K562 (cell line): ENCODE measurements around the gene B3GNT7. TPM values are rescaled to one million over a fixed set of nuclear protein-coding genes. Genes with fewer than 3 reads are reported as not detected.

Experiments used
- BACH1 ChIP-seq: fragments of 200-800 bp; sonication (Bioruptor generic); IDR thresholded peaks from 2 replicates; pipeline ENCODE4 v1.6.1; 2016; ENCODE audit warnings: missing genetic modification characterization, missing compliant biosample characterization
- DACH1 ChIP-seq: fragments of 450-650 bp; IDR thresholded peaks from 2 replicates; pipeline ENCODE4 v1.6.1; 2018; ENCODE audit not compliant: partially characterized antibody
- ETS2 ChIP-seq: IDR thresholded peaks from 2 replicates; pipeline ENCODE4 v1.6.1; 2016; ENCODE audit warnings: borderline replicate concordance, missing genetic modification characterization, mild to moderate bottlenecking, moderate library complexity, missing compliant biosample characterization; ENCODE audit not compliant: poor library complexity, severe bottlenecking
- MEIS2 ChIP-seq: fragments of 450-650 bp; IDR thresholded peaks from 2 replicates; pipeline ENCODE4 v1.6.1; 2014; ENCODE audit warnings: mild to moderate bottlenecking; ENCODE audit not compliant: partially characterized antibody
- MLLT1 ChIP-seq, 2 experiments: fragments of 450-650 bp; IDR thresholded peaks; 2 replicates each; pipeline ENCODE4 v1.6.1; 2016
- NFATC3 ChIP-seq: fragments of 450-650 bp; IDR thresholded peaks from 2 replicates; pipeline ENCODE4 v1.6.1; 2017; ENCODE audit warnings: mild to moderate bottlenecking
- SAFB ChIP-seq: fragments of 200-400 bp; formaldehyde crosslinking; IDR thresholded peaks from 2 replicates; pipeline ENCODE4 v1.6.1; 2017; ENCODE audit warnings: low read depth, low read length, borderline replicate concordance
- TCF3 ChIP-seq: sonication (generic); formaldehyde crosslinking; IDR thresholded peaks from 2 replicates; pipeline ENCODE4 v1.4.0; 2020; ENCODE audit warnings: mild to moderate bottlenecking, missing genetic modification reagents
- TSC22D4 ChIP-seq: fragments of 450-650 bp; IDR thresholded peaks from 2 replicates; pipeline ENCODE4 v1.6.1; 2016; ENCODE audit warnings: missing genetic modification characterization, missing biosample characterization, control low read depth
- polyA plus RNA-seq, 8 experiments: library from polyadenylated mRNA; depleted of rRNA in 4 of 8; stranded (reverse) in 5 of 8; unstranded in 3 of 8; fragments of >200 nt; fragmentation: Nextera tagmentation in 2 of 8; fragmentation: Illumina TruSeq in 1 of 8; extraction: Ambion mirVana in 2 of 8; extraction: Trizol in 1 of 8; gene quantifications; 2 replicates each; pipeline versions ENCODE4 v1.2.1 to v1.2.3, GENCODE V29; 2011 to 2014; ENCODE audit warnings: inconsistent platforms in 1 of 8, missing spikeins in 1 of 8
- total RNA-seq, 7 experiments: library from RNA; depleted of rRNA in 6 of 7; stranded (reverse); fragments of >200 nt in 6 of 7; fragmentation: Illumina TruSeq in 2 of 7; extraction: Trizol in 2 of 7; gene quantifications; 2 replicates each; pipeline versions ENCODE4 v1.2.1 to v1.2.3, GENCODE V29; 2011 to 2021; ENCODE audit warnings: low replicate concordance in 1 of 7
- TF ChIP-seq, protein P1 (sequence below): sonication (generic); formaldehyde crosslinking; IDR thresholded peaks from 2 replicates; pipeline ENCODE4 v1.8.1; 2023; ENCODE audit warnings: mild to moderate bottlenecking, missing genetic modification reagents

B3GNT7 gene
- total and polyA plus RNA-seq, 9 of the 15 experiments (the other 6 are each of a cell fraction or from before 2014, with no cell fraction given): 0.20 TPM; not detected in 8

DNA sequence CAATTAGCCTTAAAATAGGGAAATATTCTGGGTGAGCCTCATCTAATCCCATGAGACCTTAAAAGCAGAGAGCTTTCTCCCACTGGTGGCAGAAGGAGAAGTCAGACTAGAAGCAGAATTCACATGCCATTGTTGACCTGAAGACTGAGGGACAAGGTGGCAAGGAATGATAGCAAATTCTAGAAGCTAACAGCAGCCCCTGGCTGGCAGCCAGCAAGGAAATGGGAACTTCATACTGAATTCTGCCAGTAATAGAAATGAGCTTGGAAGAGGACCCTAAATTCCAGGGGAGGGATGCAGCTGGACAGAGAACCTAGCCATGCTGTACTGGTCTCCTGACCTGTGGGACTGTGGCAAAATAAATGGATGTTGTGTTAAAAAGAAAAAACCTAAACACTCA lies 19.5 kb downstream of the B3GNT7 start (continued):
- TF ChIP-seq, protein P1, sequence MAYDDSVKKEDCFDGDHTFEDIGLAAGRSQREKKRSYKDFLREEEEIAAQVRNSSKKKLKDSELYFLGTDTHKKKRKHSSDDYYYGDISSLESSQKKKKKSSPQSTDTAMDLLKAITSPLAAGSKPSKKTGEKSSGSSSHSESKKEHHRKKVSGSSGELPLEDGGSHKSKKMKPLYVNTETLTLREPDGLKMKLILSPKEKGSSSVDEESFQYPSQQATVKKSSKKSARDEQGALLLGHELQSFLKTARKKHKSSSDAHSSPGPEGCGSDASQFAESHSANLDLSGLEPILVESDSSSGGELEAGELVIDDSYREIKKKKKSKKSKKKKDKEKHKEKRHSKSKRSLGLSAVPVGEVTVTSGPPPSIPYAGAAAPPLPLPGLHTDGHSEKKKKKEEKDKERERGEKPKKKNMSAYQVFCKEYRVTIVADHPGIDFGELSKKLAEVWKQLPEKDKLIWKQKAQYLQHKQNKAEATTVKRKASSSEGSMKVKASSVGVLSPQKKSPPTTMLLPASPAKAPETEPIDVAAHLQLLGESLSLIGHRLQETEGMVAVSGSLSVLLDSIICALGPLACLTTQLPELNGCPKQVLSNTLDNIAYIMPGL (CRISPR knock-in tag): no peak
- TF ChIP-seq MLLT1 (IDR thresholded peaks at IDR 0.05) (no peak), BACH1 (no peak), ETS2 (no peak), TCF3 (peak; percentile 68), DACH1 (no peak), SAFB (no peak), NFATC3 (no peak), TSC22D4 (tag) (no peak), MEIS2 (no peak)
